Right lobe of liver (tissue), 6 donors: ENCODE results near the gene ZBTB21. TPM values are rescaled to one million over a fixed set of nuclear protein-coding genes. Genes with fewer than 3 reads are reported as not detected.

Source experiments
- ATAC-seq, 4 donors: fragments of 200-7000 bp; cut with Tn5 transposase; one replicate each; pipeline ENCODE4 v1.9.1; 2020; ENCODE audit warnings: mild to moderate bottlenecking in 4 of 4, moderate library complexity in 4 of 4
- DNase-seq, 3 donors: peaks; one replicate each; pipeline ENCODE4 v3.0.0-alpha.2; 2020
- H3K27ac ChIP-seq, 3 donors: fragments of 200-600 bp; one replicate each; pipeline ENCODE4 v1.8.0; 2022
- H3K27me3 ChIP-seq, 2 donors: fragments of 200-600 bp; one replicate each; pipeline ENCODE4 v1.8.0; 2022
- H3K36me3 ChIP-seq, 4 donors: fragments of 200-600 bp; sonication (generic) in 1 of 4; one replicate each; pipeline versions ENCODE4 v1.5.1 to v1.8.0; 2017 to 2022; ENCODE audit warnings: control low read depth in 1 of 4
- H3K4me1 ChIP-seq, 4 donors: fragments of 200-600 bp; sonication (generic) in 1 of 4; one replicate each; pipeline versions ENCODE4 v1.5.1 to v1.8.0; 2017 to 2022; ENCODE audit warnings: control low read depth in 1 of 4
- H3K4me3 ChIP-seq, 3 donors: fragments of 200-600 bp; one replicate each; pipeline ENCODE4 v1.8.0; 2022
- H3K9me3 ChIP-seq, 4 donors: fragments of 200-600 bp; sonication (generic) in 1 of 4; one replicate each; pipeline versions ENCODE4 v1.5.1 to v1.8.0; 2017 to 2022; ENCODE audit warnings: control low read depth in 1 of 4
- CTCF ChIP-seq, 4 donors: fragments of 200-600 bp in 3 of 4; fragments of 450-650 bp in 1 of 4; IDR thresholded peaks; one replicate each; pipeline versions ENCODE4 v1.5.1 to v1.8.0; 2016 to 2022; ENCODE audit warnings: antibody characterized with exemption in 4 of 4, mild to moderate bottlenecking in 2 of 4
- POLR2A ChIP-seq: fragments of 450-650 bp; IDR thresholded peaks from one replicate; pipeline ENCODE4 v1.6.1; 2017; ENCODE audit warnings: antibody characterized with exemption, mild to moderate bottlenecking
- WGBS: methylation state at CpG from one replicate; pipeline ENCODE4 v1.1.6; 2018; ENCODE audit warnings: low coverage, low lambda C conversion rate; ENCODE audit not compliant: insufficient coverage; ENCODE audit errors: missing lambda C conversion rate; 5-methylcytosine and 5-hydroxymethylcytosine counted together
- intact Hi-C, 2 donors: fragments of 100-400 bp; cut with DNase I; formaldehyde crosslinking; loops; one replicate each; pipeline versions ENCODE4 v1.11.2 to v1.14.1; 2022
- total RNA-seq, 6 experiments: library from RNA; depleted of rRNA in 2 of 6; stranded (reverse); fragments of >200 nt in 2 of 6; fragmentation: NEBNext Ultra II Directional in 3 of 6; extraction: Animal tissue kit (Norgen Biotek cat#: 25700) in 3 of 6; gene quantifications; one replicate each; pipeline versions ENCODE4 v1.1.0 to v1.2.4, GENCODE V29; 2016 to 2023
- donor health status: DM: no; HTN: yes; CAD: no.
- donor health status: DM: no; HTN: no; CAD: no.
- donor health status: DM: no; HTN: no; CAD: no.
- donor health status: DM: no; HTN: yes; CAD: no.
- donor health status: DM: no; HTN: yes; CAD: no.

The ZBTB21 gene
- total RNA-seq, 6 experiments from 2014 or later: 3.0 to 28.5 (median 11.2) TPM

GRCh38 chr21:42026082-42026435, 15.9 kb upstream of the ZBTB21 start:
- no peaks in the 10 kb centered on the region for H3K9me3 ChIP-seq
- no peak overlapping the region for H3K4me3 ChIP-seq
- no peaks in the 10 kb centered on the region for H3K27me3 ChIP-seq
- WGBS: 75% methylated on average over 8 of the region's 9 CpGs
- intact Hi-C loops: no loop called here
- ATAC-seq (no peak), DNase-seq (no peak)
- no peak overlapping the region for H3K27ac ChIP-seq
- no peaks in the 10 kb centered on the region for H3K4me1 ChIP-seq
- no peaks in the 10 kb centered on the region for H3K36me3 ChIP-seq
- TF ChIP-seq POLR2A: no peak
- TF ChIP-seq CTCF (IDR thresholded peaks at IDR 0.05): no peak

GRCh38 chr21:42025376-42026081, 15.4 kb upstream of the ZBTB21 start:
- no peak overlapping the region for H3K4me3 ChIP-seq
- H3K9me3 ChIP-seq: no peaks in the 10 kb centered on the region
- H3K36me3 ChIP-seq: no peaks in the 10 kb centered on the region
- ATAC-seq (no peak), DNase-seq (no peak)
- WGBS: 63% methylated on average over 7 of the region's 12 CpGs
- no peaks in the 10 kb centered on the region for H3K4me1 ChIP-seq
- no peaks in the 10 kb centered on the region for H3K27me3 ChIP-seq
- H3K27ac ChIP-seq: no peak overlapping the region
- intact Hi-C loops: no loop called here
- TF ChIP-seq POLR2A: no peak
- TF ChIP-seq CTCF (IDR thresholded peaks at IDR 0.05): no peak

- 97% methylated on average over 4 of the region's 11 CpGs for WGBS
These were observed 12.7 kb upstream of the ZBTB21 start for GRCh38 chr21:42022906-42023305.

GRCh38 chr21:42022091-42022430, 11.9 kb upstream of the ZBTB21 start:
- no peaks in the 10 kb centered on the region for H3K27me3 ChIP-seq
- H3K4me3 ChIP-seq: no peak overlapping the region
- DNase-seq: peak in 1 of 3 donors; percentile 34
- peak in 2 of 4 donors; percentile 6 to 19 for ATAC-seq
- H3K9me3 ChIP-seq: no peaks in the 10 kb centered on the region
- TF ChIP-seq POLR2A: no peak
- no peak for TF ChIP-seq CTCF (IDR thresholded peaks at IDR 0.05)
- intact Hi-C loops: no loop called here
- H3K4me1 ChIP-seq: no peaks in the 10 kb centered on the region
- 60% methylated on average over 3 of the region's 12 CpGs for WGBS
- no peak overlapping the region for H3K27ac ChIP-seq
- no peaks in the 10 kb centered on the region for H3K36me3 ChIP-seq

More at GRCh38 chr21:42022906-42023305, 12.7 kb upstream of the ZBTB21 start:
- intact Hi-C loops: no loop called here
- H3K4me1 ChIP-seq: no peaks in the 10 kb centered on the region
- TF ChIP-seq CTCF (IDR thresholded peaks at IDR 0.05) (no peak), POLR2A (no peak)
- H3K4me3 ChIP-seq: no peak overlapping the region
- H3K9me3 ChIP-seq: no peaks in the 10 kb centered on the region
- DNase-seq: peak in 1 of 3 donors; percentile 14
- no peak overlapping the region for H3K27ac ChIP-seq
- no peaks in the 10 kb centered on the region for H3K36me3 ChIP-seq
- no peaks in the 10 kb centered on the region for H3K27me3 ChIP-seq
- no peak for ATAC-seq
